ENCODE data around the gene TRPV6. TPM values are rescaled to one million over a fixed set of nuclear protein-coding genes. Genes with fewer than 3 reads are reported as not detected.

Gene TRPV6
- not detected in 5 replicates for total RNA-seq (2022; extraction: Qiagen RNA extraction; ENCODE audit: low read depth)

GRCh38 chr7:142885311-142886230 is at the start of gene TRPV6:
TRPV6 (minus strand) TSS chr7:142885745.

GRCh38 chr7:142933624-142934023 is 48.1 kb upstream of the TRPV6 start, which contains the start of gene TRPV5:
TRPV5 (minus strand) TSS chr7:142933746; CDS start chr7:142933459, 287 bp downstream.

GRCh38 chr7:142854372-142855113 is 31.0 kb downstream of the TRPV6 start, which contains the start of gene EPHB6:
EPHB6 (plus strand) TSS chr7:142855076; CDS start chr7:142863228, 8,152 bp downstream.

Other genes starting within 250 kb of the TRPV6 start
- gene PRSS1, start 136.3 kb downstream of the TRPV6 start, total RNA-seq (2022; extraction: Qiagen RNA extraction; ENCODE audit: low read depth) = not detected in 5 replicates
- gene PRSS2, start 114.8 kb downstream of the TRPV6 start, total RNA-seq (2022; extraction: Qiagen RNA extraction; ENCODE audit: low read depth) = not detected in 5 replicates
- gene EPHB6, start 30.7 kb downstream of the TRPV6 start, total RNA-seq (2022; extraction: Qiagen RNA extraction; ENCODE audit: low read depth) = 0.35 to 1.1 TPM (median 0.59 TPM) in 5 replicates
- not detected in 5 replicates for gene TRPV5, start 48.0 kb upstream of the TRPV6 start, total RNA-seq (2022; extraction: Qiagen RNA extraction; ENCODE audit: low read depth)
- not detected in 5 replicates for gene LLCFC1, start 53.7 kb upstream of the TRPV6 start, total RNA-seq (2022; extraction: Qiagen RNA extraction; ENCODE audit: low read depth)
- not detected in 5 replicates for gene KEL, start 76.6 kb upstream of the TRPV6 start, total RNA-seq (2022; extraction: Qiagen RNA extraction; ENCODE audit: low read depth)
- not detected in 5 replicates for gene OR9A2, start 141.4 kb upstream of the TRPV6 start, total RNA-seq (2022; extraction: Qiagen RNA extraction; ENCODE audit: low read depth)
- gene OR6V1, start 166.6 kb upstream of the TRPV6 start, total RNA-seq (2022; extraction: Qiagen RNA extraction; ENCODE audit: low read depth) = not detected in 5 replicates
- gene PIP, start 246.3 kb upstream of the TRPV6 start, total RNA-seq (2022; extraction: Qiagen RNA extraction; ENCODE audit: low read depth) = 0.28 TPM in 1 of 5 replicates, not detected in the others

Data from A549 treated with RU486 at 1 μM for 4 hours (cell line).